Suprapubic skin (tissue), 4 donors: ENCODE data around the gene RPUSD3.

ENCODE experiments used
- CTCF ChIP-seq, 2 donors: fragments of 200-600 bp in 1 of 2; fragments of 450-650 bp in 1 of 2; sonication (generic) in 1 of 2; IDR thresholded peaks; one replicate each; pipeline ENCODE4 v1.5.1; 2016 to 2019; ENCODE audit warnings: antibody characterized with exemption in 2 of 2, mild to moderate bottlenecking in 1 of 2, moderate library complexity in 1 of 2
- POLR2A ChIP-seq, 2 donors: fragments of 450-650 bp; IDR thresholded peaks; one replicate each; pipeline ENCODE4 v1.6.1; 2017; ENCODE audit warnings: antibody characterized with exemption in 2 of 2, mild to moderate bottlenecking in 2 of 2, moderate library complexity in 2 of 2
- POLR2AphosphoS5 ChIP-seq, 3 donors: sonication (generic); formaldehyde crosslinking; IDR thresholded peaks; one replicate each; pipeline ENCODE4 v1.6.1; 2017; ENCODE audit warnings: antibody characterized with exemption in 3 of 3

DNA sequence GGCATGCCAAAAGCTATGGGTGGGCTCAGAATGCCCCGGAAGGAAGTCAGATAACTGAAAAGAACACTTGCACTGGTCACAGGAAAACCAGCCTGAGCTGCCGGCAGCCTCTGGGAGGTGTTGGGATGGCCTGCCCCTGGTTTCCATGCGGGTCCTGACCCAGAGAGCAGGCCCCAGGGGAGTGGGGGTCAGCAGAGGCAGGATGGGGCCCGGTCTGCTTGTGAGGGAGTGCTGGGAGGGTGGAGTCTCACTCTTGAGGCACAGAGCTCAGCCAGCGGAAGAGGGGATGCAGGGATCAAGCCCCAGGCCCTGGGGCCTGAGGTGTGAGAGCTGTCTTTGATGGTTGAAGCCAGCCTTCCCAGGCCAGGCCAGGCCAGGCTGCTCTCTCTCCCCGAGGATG, 2.4 kb upstream of the RPUSD3 start:
- TF ChIP-seq CTCF (IDR thresholded peaks at IDR 0.05), result no peak
- TF ChIP-seq POLR2AphosphoS5 (IDR thresholded peaks at IDR 0.05), result no peak
- TF ChIP-seq POLR2A (IDR thresholded peaks at IDR 0.05), result no peak
